NB4 (cell line): ENCODE data around the gene DHX15.

Source experiments
- DNase-seq: peaks from one replicate; pipeline ENCODE4 v3.0.0; 2010; ENCODE audit warnings: low read depth
- H3K4me3 ChIP-seq: one replicate; pipeline ENCODE4 v1.5.1; 2011; ENCODE audit warnings: mild to moderate bottlenecking, low read depth, low read length, moderate library complexity
- MAX ChIP-seq: IDR thresholded peaks from 2 replicates; pipeline ENCODE4 v1.6.1; 2011; ENCODE audit warnings: low read depth, low read length
- MYC ChIP-seq: IDR thresholded peaks from 2 replicates; pipeline ENCODE4 v1.6.1; 2011; ENCODE audit warnings: low read depth, low read length
- POLR2A ChIP-seq: IDR thresholded peaks from 2 replicates; pipeline ENCODE4 v1.6.1; 2011; ENCODE audit warnings: mild to moderate bottlenecking; ENCODE audit not compliant: insufficient read length; ENCODE audit errors: extremely low read depth
- TF ChIP-seq, protein P1 (sequence below): IDR thresholded peaks from one replicate; pipeline ENCODE4 v1.5.1; 2012; ENCODE audit warnings: low read depth, low read length

The DHX15 gene

GRCh38 chr4:24578364-24578763 lies 6.0 kb downstream of the DHX15 start:
- TF ChIP-seq MYC: no peak
- TF ChIP-seq, protein P1, sequence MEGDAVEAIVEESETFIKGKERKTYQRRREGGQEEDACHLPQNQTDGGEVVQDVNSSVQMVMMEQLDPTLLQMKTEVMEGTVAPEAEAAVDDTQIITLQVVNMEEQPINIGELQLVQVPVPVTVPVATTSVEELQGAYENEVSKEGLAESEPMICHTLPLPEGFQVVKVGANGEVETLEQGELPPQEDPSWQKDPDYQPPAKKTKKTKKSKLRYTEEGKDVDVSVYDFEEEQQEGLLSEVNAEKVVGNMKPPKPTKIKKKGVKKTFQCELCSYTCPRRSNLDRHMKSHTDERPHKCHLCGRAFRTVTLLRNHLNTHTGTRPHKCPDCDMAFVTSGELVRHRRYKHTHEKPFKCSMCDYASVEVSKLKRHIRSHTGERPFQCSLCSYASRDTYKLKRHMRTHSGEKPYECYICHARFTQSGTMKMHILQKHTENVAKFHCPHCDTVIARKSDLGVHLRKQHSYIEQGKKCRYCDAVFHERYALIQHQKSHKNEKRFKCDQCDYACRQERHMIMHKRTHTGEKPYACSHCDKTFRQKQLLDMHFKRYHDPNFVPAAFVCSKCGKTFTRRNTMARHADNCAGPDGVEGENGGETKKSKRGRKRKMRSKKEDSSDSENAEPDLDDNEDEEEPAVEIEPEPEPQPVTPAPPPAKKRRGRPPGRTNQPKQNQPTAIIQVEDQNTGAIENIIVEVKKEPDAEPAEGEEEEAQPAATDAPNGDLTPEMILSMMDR: no peak
- no peak for TF ChIP-seq MAX
- TF ChIP-seq POLR2A: no peak
- H3K4me3 ChIP-seq: peak overlapping the region; percentile 23
- DNase-seq: peak; percentile 65

GRCh38 chr4:24576276-24576675 lies 8.1 kb downstream of the DHX15 start:
- TF ChIP-seq, protein P1: no peak
- TF ChIP-seq MYC (no peak), MAX (no peak), POLR2A (no peak)
- DNase-seq: no peak
- H3K4me3 ChIP-seq: peak overlapping the region; percentile 22

- peak overlapping the region; percentile 0 for H3K4me3 ChIP-seq
- DNase-seq: no peak
- TF ChIP-seq POLR2A: no peak
- TF ChIP-seq, protein P1: no peak
Measured at GRCh38 chr4:24574236-24574635, 10.1 kb downstream of the DHX15 start.

- no peak for DNase-seq
- H3K4me3 ChIP-seq: no peak overlapping the region
- TF ChIP-seq MAX: no peak
- no peak for TF ChIP-seq MYC
- TF ChIP-seq, protein P1: no peak
- no peak for TF ChIP-seq POLR2A
Measured at GRCh38 chr4:24573582-24573981, 10.8 kb downstream of the DHX15 start.

DNA sequence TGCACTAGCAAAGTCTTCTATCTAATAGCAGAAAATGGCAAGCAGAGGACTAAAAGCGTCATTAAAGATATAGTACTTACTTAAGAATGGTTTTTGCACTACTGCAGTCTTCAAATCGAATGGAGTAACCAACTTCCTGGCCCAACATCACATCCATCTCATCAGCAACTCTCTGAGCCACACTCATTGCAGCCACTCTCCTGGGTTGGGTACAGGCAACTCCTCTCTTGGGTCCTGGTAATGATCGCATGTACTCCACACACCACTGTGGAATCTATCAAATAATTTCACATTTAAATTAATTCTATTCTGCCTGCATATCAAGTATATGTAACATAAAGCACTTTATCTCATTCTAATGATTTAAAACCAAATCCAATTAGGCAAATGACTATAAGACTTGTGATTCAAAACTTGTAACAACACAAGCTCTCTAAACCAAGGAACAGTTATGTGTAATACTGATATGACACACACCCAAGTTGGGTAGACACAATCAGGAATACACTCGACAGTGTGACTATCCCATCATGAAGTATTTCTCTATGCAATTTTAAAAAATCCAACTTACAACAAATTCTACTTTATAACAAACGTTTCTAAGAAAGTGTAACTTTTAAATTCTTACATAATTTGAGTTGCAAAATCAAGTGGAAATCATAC lies 13.6 kb downstream of the DHX15 start:
- no peak for DNase-seq
- TF ChIP-seq, protein P1: no peak
- TF ChIP-seq POLR2A: no peak
- TF ChIP-seq MYC: no peak
- no peak for TF ChIP-seq MAX
- peak overlapping the region; percentile 16 for H3K4me3 ChIP-seq

DNA sequence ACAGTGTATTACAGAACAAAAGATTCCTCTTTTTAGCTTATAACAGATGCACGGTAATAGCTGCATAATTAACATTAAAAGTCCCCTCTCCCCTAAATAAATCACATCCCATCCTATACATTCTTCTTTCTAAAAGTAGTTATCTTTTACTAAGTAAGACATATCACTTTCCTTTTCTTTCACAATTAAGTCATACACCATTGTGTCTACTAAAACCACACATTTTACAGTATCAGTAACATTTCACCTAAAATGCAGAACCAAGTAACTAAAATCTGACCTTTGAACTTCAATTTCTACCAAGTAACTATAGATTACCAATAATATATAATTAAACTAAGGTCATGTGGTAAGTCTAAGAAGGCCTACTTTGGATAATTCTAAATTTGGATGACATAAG lies 14.2 kb downstream of the DHX15 start:
- no peak for DNase-seq

More for the DNA sequence above, 14.2 kb downstream of the DHX15 start:
- H3K4me3 ChIP-seq: no peak overlapping the region
- no peak for TF ChIP-seq MAX
